Activated CD8-positive, alpha-beta memory T cell treated with anti-CD3 and anti-CD28 coated beads, Interleukin-2, amount 50 U/mL, for 4 hours (primary cell): Measurements from ENCODE around the gene MT1G.
A peak's percentile ranks its signal among the peaks of the same experiment; 100 is the strongest.
"Not testable (repeated sequence)": the region's sequence is repeated elsewhere in the genome, so short reads cannot be mapped to it uniquely, and the experiment has no call there.

Experiments
- DNase-seq: peaks from one replicate; pipeline ENCODE4 v3.0.0-alpha.2; 2020

Gene MT1G

GRCh38 chr16:56684256-56684925, 16.5 kb upstream of the MT1G start:
- DNase-seq, result no peak

- DNase-seq, result no peak
These were observed 15.7 kb upstream of the MT1G start for GRCh38 chr16:56683424-56684172.

GRCh38 chr16:56682703-56683397, 15.0 kb upstream of the MT1G start:
- DNase-seq, result no peak

- peak; percentile 86 for DNase-seq
These were observed 14.3 kb upstream of the MT1G start, which contains the start of gene MT1X for GRCh38 chr16:56681939-56682702. Gene MT1X (plus strand): TSS chr16:56682470. CDS start chr16:56682541, 71 bp downstream.

GRCh38 chr16:56679818-56680217, 12.0 kb upstream of the MT1G start:
- DNase-seq, result no peak

- no peak for DNase-seq
These were observed 11.3 kb upstream of the MT1G start for GRCh38 chr16:56679078-56679730.

GRCh38 chr16:56677474-56677873, 9.6 kb upstream of the MT1G start:
- no peak for DNase-seq

GRCh38 chr16:56675685-56676210, 7.9 kb upstream of the MT1G start:
- peak; percentile 57 for DNase-seq

GRCh38 chr16:56674570-56674969, 6.7 kb upstream of the MT1G start:
- DNase-seq, result not testable (repeated sequence)

- no peak for DNase-seq
These were observed 6.1 kb upstream of the MT1G start for GRCh38 chr16:56673921-56674320.

- DNase-seq, result no peak
These were observed 5.1 kb upstream of the MT1G start for GRCh38 chr16:56672761-56673536.

- DNase-seq, result not testable (repeated sequence)
These were observed 4.3 kb upstream of the MT1G start for GRCh38 chr16:56672171-56672570.

GRCh38 chr16:56671691-56672090, 3.8 kb upstream of the MT1G start:
- DNase-seq, result not testable (repeated sequence)

- DNase-seq, result no peak
These were observed 2.7 kb upstream of the MT1G start for GRCh38 chr16:56670620-56670934.

- DNase-seq, result no peak
These were observed 2.2 kb upstream of the MT1G start for GRCh38 chr16:56669840-56670619.

- no peak for DNase-seq
These were observed 1.4 kb upstream of the MT1G start, which contains the start of gene MT1H for GRCh38 chr16:56669005-56669839. Gene MT1H (plus strand): TSS chr16:56669814. CDS start chr16:56669885, 71 bp downstream.

GRCh38 chr16:56665286-56666261, 2.3 kb downstream of the MT1G start:
- DNase-seq, result not testable (repeated sequence)

- no peak for DNase-seq
These were observed 3.4 kb downstream of the MT1G start for GRCh38 chr16:56664506-56664905.
